Activated naive CD4-positive, alpha-beta T cell treated with anti-CD3 and anti-CD28 coated beads, Interleukin-2, amount 50 U/mL, for 72 hours (primary cell): ENCODE measurements around the gene RELN. TPM values are rescaled to one million over a fixed set of nuclear protein-coding genes. Genes with fewer than 3 reads are reported as not detected.
A peak's percentile ranks its signal among the peaks of the same experiment; 100 is the strongest.

Experiments
- ATAC-seq, 2 donors: fragments of 150-1000 bp; cut with Tn5 transposase; 2 replicates each; pipeline ENCODE4 v1.10.0; 2021; ENCODE audit warnings: mild to moderate bottlenecking in 2 of 2, moderate library complexity in 2 of 2
- DNase-seq, 2 donors: peaks; one replicate each; pipeline ENCODE4 v3.0.0; 2021 to 2022; ENCODE audit warnings: low spot score in 2 of 2
- H3K27ac Mint-ChIP-seq, 2 donors: one replicate each; pipeline ENCODE4 v1.8.0; 2022; ENCODE audit warnings: mild to moderate bottlenecking in 2 of 2, mixed read lengths in 2 of 2
- H3K36me3 Mint-ChIP-seq, 2 donors: one replicate each; pipeline ENCODE4 v1.8.0; 2022; ENCODE audit warnings: mixed read lengths in 2 of 2
- H3K9me3 Mint-ChIP-seq, 2 donors: one replicate each; pipeline ENCODE4 v1.8.0; 2022; ENCODE audit warnings: mixed read lengths in 2 of 2
- total RNA-seq, 2 donors: library from RNA; stranded (reverse); gene quantifications; one replicate each; pipeline ENCODE4 v1.2.3, GENCODE V29; 2022

Gene RELN
- total RNA-seq, 2 donors from 2014 or later = not detected

DNA sequence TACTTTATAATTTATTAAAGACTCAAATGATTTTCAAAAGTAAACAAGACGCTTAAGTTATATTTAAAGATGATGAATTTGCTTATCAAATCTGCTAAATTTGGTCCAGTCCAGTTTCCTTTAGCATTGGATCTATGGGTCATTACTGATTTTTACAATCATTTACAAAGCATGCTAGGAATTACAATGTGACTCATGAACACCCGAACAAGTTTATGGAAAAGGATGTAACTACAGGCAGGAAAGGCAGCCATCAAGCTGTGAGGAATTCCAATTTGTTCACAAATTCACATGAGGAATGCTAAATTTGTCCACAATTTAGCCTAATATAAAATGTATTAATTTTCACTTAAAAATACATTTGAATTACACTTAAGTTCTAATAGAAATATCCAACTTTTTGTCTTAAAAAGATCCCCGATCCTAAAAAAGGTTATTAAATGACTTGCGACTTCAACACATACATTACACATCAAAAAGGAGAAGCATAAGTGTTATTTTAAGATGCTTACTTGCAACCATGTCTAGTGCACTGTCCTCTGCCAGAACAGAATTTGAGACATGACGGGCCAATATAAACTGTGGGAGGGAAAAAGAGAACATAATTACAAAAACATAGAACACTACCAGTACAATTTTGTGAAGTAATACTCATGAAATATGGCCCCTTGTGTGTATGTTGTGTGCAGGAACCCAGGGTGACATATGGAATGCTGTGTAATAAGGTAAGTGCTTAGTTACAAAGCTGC is 349.3 kb downstream of the RELN start:
- no peak for ATAC-seq
- no peak for DNase-seq
- Mint-ChIP-seq H3K36me3 (no peaks in the 10 kb centered on the region), H3K27ac (no peak overlapping the region), H3K9me3 (peaks cover 9 to 12% of the 10 kb centered on the region in 2 donors)

GRCh38 chr7:103637726-103638125 is 351.7 kb downstream of the RELN start:
- Mint-ChIP-seq H3K9me3 (peaks cover 4 to 7% of the 10 kb centered on the region in 2 donors), H3K27ac (no peak overlapping the region), H3K36me3 (no peaks in the 10 kb centered on the region)
- DNase-seq (no peak), ATAC-seq (no peak)

DNA sequence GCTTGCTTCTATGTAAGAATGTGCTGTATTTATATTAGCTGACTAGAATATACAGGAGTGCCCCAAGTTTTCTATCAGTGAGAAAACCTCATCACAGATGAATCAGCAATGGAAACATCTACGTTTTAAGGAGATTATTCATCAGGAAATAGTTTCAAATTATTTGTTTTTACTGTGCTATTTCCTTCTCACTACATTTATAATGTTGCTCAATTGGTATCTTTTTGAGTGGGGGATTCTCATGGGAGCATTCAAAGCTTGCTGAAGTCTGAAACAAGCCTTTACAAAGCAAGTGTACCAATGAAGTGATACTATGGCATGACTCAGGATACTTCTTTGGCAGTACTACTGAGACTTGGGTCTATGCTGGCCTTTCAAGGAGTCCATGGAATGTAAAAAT is 352.4 kb downstream of the RELN start:
- no peaks in the 10 kb centered on the region for H3K36me3 Mint-ChIP-seq
- ATAC-seq = peak in 1 of 2 donors; percentile 77
- H3K9me3 Mint-ChIP-seq = peaks cover 4 to 7% of the 10 kb centered on the region in 2 donors
- no peak overlapping the region for H3K27ac Mint-ChIP-seq
- DNase-seq = no peak

- peaks cover 4 to 7% of the 10 kb centered on the region in 2 donors for H3K9me3 Mint-ChIP-seq
- H3K36me3 Mint-ChIP-seq = no peaks in the 10 kb centered on the region
- no peak overlapping the region for H3K27ac Mint-ChIP-seq
- no peak for ATAC-seq
- DNase-seq = no peak
Measured at GRCh38 chr7:103636153-103636552, 353.3 kb downstream of the RELN start.

- Mint-ChIP-seq H3K27ac (no peak overlapping the region), H3K9me3 (peaks cover 4% of the 10 kb centered on the region in 2 donors), H3K36me3 (no peaks in the 10 kb centered on the region)
- ATAC-seq = no peak
- DNase-seq = no peak
Measured at GRCh38 chr7:103632972-103633371, 356.5 kb downstream of the RELN start.

GRCh38 chr7:103632005-103632639 is 357.3 kb downstream of the RELN start:
- Mint-ChIP-seq H3K9me3 (no peaks in the 10 kb centered on the region), H3K36me3 (no peaks in the 10 kb centered on the region), H3K27ac (no peak overlapping the region)
- ATAC-seq (no peak), DNase-seq (no peak)

- Mint-ChIP-seq H3K9me3 (no peaks in the 10 kb centered on the region), H3K27ac (no peak overlapping the region), H3K36me3 (no peaks in the 10 kb centered on the region)
- DNase-seq (no peak), ATAC-seq (no peak)
Measured at GRCh38 chr7:103630318-103630717, 359.1 kb downstream of the RELN start.

GRCh38 chr7:103628742-103629141 is 360.7 kb downstream of the RELN start:
- Mint-ChIP-seq H3K36me3 (no peaks in the 10 kb centered on the region), H3K9me3 (no peaks in the 10 kb centered on the region), H3K27ac (no peak overlapping the region)
- DNase-seq (no peak), ATAC-seq (no peak)

DNA sequence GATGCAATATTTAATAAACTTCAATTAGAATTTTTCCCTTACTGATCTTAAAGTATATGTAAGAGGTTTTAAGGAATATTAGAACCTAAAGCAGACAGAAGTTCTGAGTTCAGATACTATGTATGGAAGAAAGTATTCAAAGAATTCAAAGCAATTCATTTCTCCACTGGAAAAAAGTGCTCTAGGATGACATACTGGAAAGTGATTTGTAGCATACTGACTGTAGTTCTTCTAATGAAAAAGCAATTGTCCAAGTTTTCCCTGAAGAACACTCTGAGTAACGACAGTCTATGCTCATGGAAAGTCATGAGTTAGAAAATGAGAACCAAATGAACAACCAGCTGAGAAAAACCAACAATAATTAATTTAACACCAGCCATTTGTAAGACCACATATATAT is 362.7 kb downstream of the RELN start:
- no peak overlapping the region for H3K27ac Mint-ChIP-seq
- no peaks in the 10 kb centered on the region for H3K9me3 Mint-ChIP-seq
- no peaks in the 10 kb centered on the region for H3K36me3 Mint-ChIP-seq
- ATAC-seq (no peak), DNase-seq (no peak)

GRCh38 chr7:103622274-103622673 is 367.2 kb downstream of the RELN start:
- no peaks in the 10 kb centered on the region for H3K36me3 Mint-ChIP-seq
- DNase-seq = no peak
- no peak overlapping the region for H3K27ac Mint-ChIP-seq
- no peak for ATAC-seq
- no peaks in the 10 kb centered on the region for H3K9me3 Mint-ChIP-seq

DNA sequence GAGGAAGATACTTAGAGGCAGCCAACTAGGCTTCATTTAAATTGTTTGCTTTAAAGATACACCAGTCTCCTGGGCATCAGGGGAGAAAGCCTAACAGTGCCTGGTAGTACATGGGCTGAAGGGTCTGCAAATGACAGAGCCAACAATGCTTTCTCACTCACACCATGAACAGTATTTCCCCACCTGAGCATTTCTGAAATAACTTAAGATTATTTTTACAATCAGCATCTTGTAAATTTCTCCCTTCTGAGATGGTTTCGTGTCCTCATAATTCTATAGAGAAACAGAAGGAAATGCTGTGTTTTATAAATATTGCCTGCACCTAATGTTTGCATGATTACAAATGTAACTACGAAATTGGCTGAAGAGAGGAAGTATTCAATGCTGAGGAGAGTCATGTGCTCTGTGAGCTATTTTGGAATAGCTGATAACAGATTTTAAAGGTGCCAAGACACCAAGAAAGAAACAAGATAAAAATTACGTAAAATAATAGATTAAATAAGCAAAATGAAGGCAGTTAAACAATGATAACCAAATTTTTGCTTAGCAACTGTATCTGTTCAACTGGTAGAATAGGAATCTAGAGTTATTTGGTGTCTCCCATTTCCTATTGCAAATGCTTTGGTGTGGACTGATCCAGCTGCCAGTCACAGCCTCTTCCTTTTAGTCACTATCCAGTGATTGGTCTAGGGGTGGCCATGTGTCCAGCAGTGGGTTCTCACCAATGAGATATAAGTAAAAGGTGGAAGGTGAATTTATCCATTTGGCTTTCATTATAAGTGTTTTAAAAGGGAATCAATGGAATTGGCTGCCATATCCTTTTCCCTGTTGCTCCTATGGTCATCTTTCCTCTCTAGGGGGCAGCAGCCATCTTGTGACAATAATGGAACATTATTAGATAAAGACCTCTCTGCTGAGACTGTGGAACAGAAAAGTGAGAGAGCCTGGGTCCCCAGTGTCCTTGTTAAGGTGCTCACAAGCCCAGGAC is 375.5 kb downstream of the RELN start:
- no peak for DNase-seq
- H3K27ac Mint-ChIP-seq = no peak overlapping the region
- no peak for ATAC-seq
- no peaks in the 10 kb centered on the region for H3K36me3 Mint-ChIP-seq
- no peaks in the 10 kb centered on the region for H3K9me3 Mint-ChIP-seq

GRCh38 chr7:103609778-103610177 is 379.7 kb downstream of the RELN start:
- no peak overlapping the region for H3K27ac Mint-ChIP-seq
- ATAC-seq (no peak), DNase-seq (no peak)
- no peaks in the 10 kb centered on the region for H3K36me3 Mint-ChIP-seq
- H3K9me3 Mint-ChIP-seq = no peaks in the 10 kb centered on the region

- Mint-ChIP-seq H3K36me3 (no peaks in the 10 kb centered on the region), H3K27ac (no peak overlapping the region), H3K9me3 (no peaks in the 10 kb centered on the region)
- no peak for DNase-seq
- no peak for ATAC-seq
Measured at GRCh38 chr7:103605640-103606039, 383.8 kb downstream of the RELN start.

DNA sequence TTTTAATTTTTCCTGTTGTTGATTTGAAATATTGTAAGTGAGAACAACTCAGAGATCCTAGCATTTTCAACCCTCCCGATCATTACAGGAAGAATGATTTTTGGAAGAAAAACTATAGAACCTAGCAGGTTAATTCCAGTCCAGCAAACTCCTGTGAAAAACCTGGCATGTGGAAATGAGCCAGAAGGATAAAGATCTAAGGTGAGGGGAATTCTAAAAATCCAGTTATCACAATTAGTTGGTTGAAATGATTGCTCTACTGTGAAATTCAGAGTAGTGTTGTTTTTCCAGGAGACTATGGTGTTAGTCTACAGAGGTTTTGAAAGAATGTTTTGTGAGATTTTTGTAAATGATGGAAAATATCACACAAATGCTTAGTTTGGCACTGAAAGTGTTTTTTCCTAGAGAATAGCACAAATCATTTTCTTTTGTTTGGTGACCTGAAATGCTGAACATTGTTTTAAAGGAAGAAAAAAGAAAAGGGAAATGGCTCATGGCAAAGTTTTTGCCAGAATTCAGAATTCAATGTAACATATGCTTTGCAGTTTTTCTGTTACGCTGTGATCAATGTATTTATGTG is 391.0 kb downstream of the RELN start:
- ATAC-seq (no peak), DNase-seq (no peak)
- no peaks in the 10 kb centered on the region for H3K36me3 Mint-ChIP-seq
- no peaks in the 10 kb centered on the region for H3K9me3 Mint-ChIP-seq
- no peak overlapping the region for H3K27ac Mint-ChIP-seq

GRCh38 chr7:103597606-103598005 is 391.9 kb downstream of the RELN start:
- Mint-ChIP-seq H3K9me3 (no peaks in the 10 kb centered on the region), H3K36me3 (no peaks in the 10 kb centered on the region), H3K27ac (no peak overlapping the region)
- DNase-seq (no peak), ATAC-seq (no peak)

- DNase-seq = no peak
- Mint-ChIP-seq H3K36me3 (no peaks in the 10 kb centered on the region), H3K9me3 (no peaks in the 10 kb centered on the region), H3K27ac (no peak overlapping the region)
- no peak for ATAC-seq
Measured at GRCh38 chr7:103594186-103594585, 395.3 kb downstream of the RELN start.

GRCh38 chr7:103593691-103594090 is 395.8 kb downstream of the RELN start:
- Mint-ChIP-seq H3K27ac (no peak overlapping the region), H3K36me3 (no peaks in the 10 kb centered on the region), H3K9me3 (no peaks in the 10 kb centered on the region)
- DNase-seq (no peak), ATAC-seq (no peak)
